KMS-11 (cell line): ENCODE measurements around the gene SEC61B.

Source experiments
- H2AFZ ChIP-seq: fragments of 200-600 bp; sonication (generic); 2 replicates; pipeline ENCODE4 v1.6.1; 2016; ENCODE audit warnings: antibody characterized with exemption, mixed run types, low read depth
- H3K27ac ChIP-seq: fragments of 200-600 bp; sonication (generic); 2 replicates; pipeline ENCODE4 v1.6.1; 2016; ENCODE audit warnings: mild to moderate bottlenecking, mixed run types
- H3K27me3 ChIP-seq: fragments of 200-600 bp; sonication (generic); 2 replicates; pipeline ENCODE4 v1.6.1; 2017; ENCODE audit warnings: mild to moderate bottlenecking, low read depth, mixed run types, moderate library complexity; ENCODE audit not compliant: insufficient read depth
- H3K36me3 ChIP-seq: fragments of 200-600 bp; sonication (generic); 2 replicates; pipeline ENCODE4 v1.6.1; 2017; ENCODE audit warnings: mild to moderate bottlenecking, mixed run types; ENCODE audit not compliant: insufficient read depth
- H3K4me1 ChIP-seq: fragments of 200-600 bp; sonication (generic); 2 replicates; pipeline ENCODE4 v1.6.1; 2016; ENCODE audit warnings: mild to moderate bottlenecking, low read depth, mixed run types; ENCODE audit not compliant: poor library complexity, severe bottlenecking
- H3K4me2 ChIP-seq: fragments of 200-600 bp; sonication (generic); 2 replicates; pipeline ENCODE4 v1.7.0; 2016; ENCODE audit warnings: mild to moderate bottlenecking, mixed run types
- H3K4me3 ChIP-seq: fragments of 200-600 bp; sonication (generic); IDR thresholded peaks from 2 replicates; pipeline ENCODE4 v1.6.1; 2017; ENCODE audit warnings: low read depth, low read length, mixed read lengths; ENCODE audit not compliant: insufficient read depth
- H3K79me2 ChIP-seq: fragments of 200-600 bp; sonication (generic); 2 replicates; pipeline ENCODE4 v1.6.1; 2016; ENCODE audit warnings: low read depth, mixed run types; ENCODE audit not compliant: insufficient read depth
- H3K9ac ChIP-seq: fragments of 200-600 bp; sonication (generic); 2 replicates; pipeline ENCODE4 v1.6.1; 2016; ENCODE audit warnings: mild to moderate bottlenecking, mixed run types
- H4K20me1 ChIP-seq: fragments of 200-600 bp; sonication (generic); 2 replicates; pipeline ENCODE4 v1.6.1; 2016; ENCODE audit warnings: mild to moderate bottlenecking, mixed run types; ENCODE audit not compliant: insufficient read depth
- CTCF ChIP-seq: fragments of 200-600 bp; sonication (generic); conservative IDR thresholded peaks from 2 replicates; pipeline ENCODE4 v1.6.1; 2017; ENCODE audit warnings: low read depth, mild to moderate bottlenecking, antibody characterized with exemption, low read length, moderate library complexity, mixed read lengths

SEC61B gene

GRCh38 chr9:99201603-99202002, 20.5 kb upstream of the SEC61B start:
- Histone ChIP-seq H4K20me1 (no peaks in the 10 kb centered on the region), H3K4me1 (no peaks in the 10 kb centered on the region), H3K36me3 (no peaks in the 10 kb centered on the region), H3K4me3 (no peak overlapping the region), H3K4me2 (no peak overlapping the region), H3K27me3 (no peaks in the 10 kb centered on the region), H3K79me2 (no peaks in the 10 kb centered on the region), H3K9ac (no peak overlapping the region), H3K27ac (no peak overlapping the region), H2AFZ (no peak overlapping the region)
- no peak for TF ChIP-seq CTCF

GRCh38 chr9:99210572-99210971, 11.5 kb upstream of the SEC61B start:
- H3K9ac ChIP-seq, result no peak overlapping the region
- H3K27ac ChIP-seq, result no peak overlapping the region
- no peaks in the 10 kb centered on the region for H3K27me3 ChIP-seq
- no peak overlapping the region for H2AFZ ChIP-seq
- no peak overlapping the region for H3K4me2 ChIP-seq
- no peaks in the 10 kb centered on the region for H3K4me1 ChIP-seq
- H4K20me1 ChIP-seq, result no peaks in the 10 kb centered on the region
- no peak for TF ChIP-seq CTCF
- no peaks in the 10 kb centered on the region for H3K79me2 ChIP-seq
- H3K36me3 ChIP-seq, result no peaks in the 10 kb centered on the region
- H3K4me3 ChIP-seq, result no peak overlapping the region

- Histone ChIP-seq H3K27ac (no peak overlapping the region), H3K79me2 (peaks cover 5% of the 10 kb centered on the region; the same call in 1 of the 2 replicates), H3K36me3 (no peaks in the 10 kb centered on the region), H3K4me2 (no peak overlapping the region), H4K20me1 (no peaks in the 10 kb centered on the region), H3K4me3 (no peak overlapping the region), H3K27me3 (no peaks in the 10 kb centered on the region), H3K9ac (no peak overlapping the region), H3K4me1 (no peaks in the 10 kb centered on the region), H2AFZ (no peak overlapping the region)
- TF ChIP-seq CTCF, result 0 out of 2 replicates have a peak, but pooled peaks have one; percentile 11
Measured at GRCh38 chr9:99211746-99212145, 10.3 kb upstream of the SEC61B start.

GRCh38 chr9:99213197-99213596, 8.9 kb upstream of the SEC61B start:
- 0 out of 2 replicates have a peak, but pooled peaks cover 4% of the 10 kb centered on the region for H3K36me3 ChIP-seq
- no peaks in the 10 kb centered on the region for H4K20me1 ChIP-seq
- H3K27ac ChIP-seq, result no peak overlapping the region
- TF ChIP-seq CTCF, result no peak
- H3K4me1 ChIP-seq, result no peaks in the 10 kb centered on the region
- no peak overlapping the region for H3K4me2 ChIP-seq
- no peak overlapping the region for H3K4me3 ChIP-seq
- H3K79me2 ChIP-seq, result peaks cover 13% of the 10 kb centered on the region; the same call in 1 of the 2 replicates
- no peak overlapping the region for H2AFZ ChIP-seq
- H3K9ac ChIP-seq, result no peak overlapping the region
- H3K27me3 ChIP-seq, result no peaks in the 10 kb centered on the region

GRCh38 chr9:99216073-99216472, 6.0 kb upstream of the SEC61B start:
- H3K79me2 ChIP-seq, result peaks cover 41% of the 10 kb centered on the region
- no peaks in the 10 kb centered on the region for H3K27me3 ChIP-seq
- no peak overlapping the region for H3K4me2 ChIP-seq
- H3K27ac ChIP-seq, result no peak overlapping the region
- no peak overlapping the region for H3K9ac ChIP-seq
- no peak overlapping the region for H2AFZ ChIP-seq
- peaks cover 13% of the 10 kb centered on the region for H3K4me1 ChIP-seq
- TF ChIP-seq CTCF, result no peak
- H4K20me1 ChIP-seq, result no peaks in the 10 kb centered on the region
- 0 out of 2 replicates have a peak, but pooled peaks cover 4% of the 10 kb centered on the region for H3K36me3 ChIP-seq
- H3K4me3 ChIP-seq, result no peak overlapping the region
